Loucy (cell line): ENCODE data around the gene PLCL2.

ENCODE experiments used
- H2AFZ ChIP-seq: fragments of 200-600 bp; sonication (generic); 2 replicates; pipeline ENCODE4 v1.6.0; 2016; ENCODE audit warnings: antibody characterized with exemption, mild to moderate bottlenecking, low read length, moderate library complexity
- H3F3A ChIP-seq: fragments of 200-600 bp; 2 replicates; pipeline ENCODE4 v1.6.0; 2016; ENCODE audit warnings: antibody characterized with exemption, low read depth, mild to moderate bottlenecking
- H3K27me3 ChIP-seq: fragments of 200-600 bp; sonication (generic); 2 replicates; pipeline ENCODE4 v1.6.1; 2014; ENCODE audit warnings: low read length, mild to moderate bottlenecking; ENCODE audit not compliant: insufficient read depth, poor library complexity, severe bottlenecking
- H3K36me3 ChIP-seq: fragments of 200-600 bp; sonication (generic); 2 replicates; pipeline ENCODE4 v1.6.1; 2016; ENCODE audit warnings: low read length; ENCODE audit not compliant: insufficient read depth
- H3K4me1 ChIP-seq: fragments of 200-600 bp; sonication (generic); 2 replicates; pipeline ENCODE4 v1.5.1; 2014; ENCODE audit warnings: low read length, mild to moderate bottlenecking; ENCODE audit not compliant: insufficient read depth, poor library complexity, severe bottlenecking
- H3K4me2 ChIP-seq: fragments of 200-600 bp; sonication (generic); 2 replicates; pipeline ENCODE4 v1.6.0; 2014; ENCODE audit warnings: antibody characterized with exemption, low read length, low read depth, mild to moderate bottlenecking; ENCODE audit not compliant: poor library complexity, severe bottlenecking
- H3K4me3 ChIP-seq: fragments of 200-600 bp; sonication (generic); 2 replicates; pipeline ENCODE4 v1.5.1; 2014; ENCODE audit warnings: low read length, mild to moderate bottlenecking, mixed read lengths; ENCODE audit not compliant: poor library complexity, severe bottlenecking
- H3K79me2 ChIP-seq: fragments of 200-600 bp; sonication (generic); 2 replicates; pipeline ENCODE4 v1.6.1; 2014; ENCODE audit warnings: low read length; ENCODE audit not compliant: insufficient read depth
- H3K9ac ChIP-seq: fragments of 200-600 bp; sonication (generic); 2 replicates; pipeline ENCODE4 v1.6.0; 2014; ENCODE audit warnings: mild to moderate bottlenecking, low read depth, low read length, moderate library complexity; ENCODE audit not compliant: poor library complexity, severe bottlenecking
- H3K9me2 ChIP-seq: fragments of 200-600 bp; sonication (generic); replicated peaks from 2 replicates; pipeline ENCODE4 v1.6.1; 2016; ENCODE audit warnings: low read depth, low read length, mixed read lengths
- H3K9me3 ChIP-seq: fragments of 200-600 bp; sonication (generic); 2 replicates; pipeline ENCODE4 v1.6.1; 2014; ENCODE audit warnings: mild to moderate bottlenecking, antibody characterized with exemption, low read length, low read depth; ENCODE audit not compliant: insufficient read depth
- H4K20me1 ChIP-seq: fragments of 200-600 bp; sonication (generic); 2 replicates; pipeline ENCODE4 v1.6.0; 2014; ENCODE audit warnings: antibody characterized with exemption, low read length, mild to moderate bottlenecking; ENCODE audit not compliant: insufficient read depth, poor library complexity, severe bottlenecking
- CTCF ChIP-seq: fragments of 200-600 bp; sonication (generic); conservative IDR thresholded peaks from 2 replicates; pipeline ENCODE4 v1.5.1; 2014; ENCODE audit warnings: mild to moderate bottlenecking, antibody characterized with exemption, low read length
- EZH2phosphoT487 ChIP-seq: fragments of 200-600 bp; IDR thresholded peaks from 2 replicates; pipeline ENCODE4 v1.6.1; 2018; ENCODE audit warnings: antibody characterized with exemption, mild to moderate bottlenecking, moderate library complexity, borderline replicate concordance

The PLCL2 gene

GRCh38 chr3:17023006-17023664 lies 138.4 kb downstream of the PLCL2 start:
- Histone ChIP-seq H3F3A (no peaks in the 10 kb centered on the region), H3K4me3 (no peak overlapping the region), H3K9ac (no peak overlapping the region), H3K79me2 (no peaks in the 10 kb centered on the region), H3K4me2 (no peak overlapping the region), H4K20me1 (no peaks in the 10 kb centered on the region), H3K27me3 (no peaks in the 10 kb centered on the region), H3K9me2 (no peaks in the 10 kb centered on the region), H3K36me3 (no peaks in the 10 kb centered on the region), H2AFZ (no peak overlapping the region), H3K4me1 (peaks cover 8% of the 10 kb centered on the region), H3K9me3 (no peaks in the 10 kb centered on the region)
- TF ChIP-seq CTCF: no peak
- no peak for TF ChIP-seq EZH2phosphoT487

- H3K36me3 ChIP-seq: no peaks in the 10 kb centered on the region
- TF ChIP-seq EZH2phosphoT487: no peak
- no peak for TF ChIP-seq CTCF
- no peaks in the 10 kb centered on the region for H3K9me3 ChIP-seq
- no peaks in the 10 kb centered on the region for H3F3A ChIP-seq
- peaks cover 10% of the 10 kb centered on the region for H3K4me1 ChIP-seq
- H3K79me2 ChIP-seq: no peaks in the 10 kb centered on the region
- H4K20me1 ChIP-seq: no peaks in the 10 kb centered on the region
- no peak overlapping the region for H2AFZ ChIP-seq
- no peaks in the 10 kb centered on the region for H3K9me2 ChIP-seq
- no peaks in the 10 kb centered on the region for H3K27me3 ChIP-seq
- H3K4me3 ChIP-seq: no peak overlapping the region
- no peak overlapping the region for H3K4me2 ChIP-seq
- H3K9ac ChIP-seq: no peak overlapping the region
Observed at GRCh38 chr3:17025594-17026139, 140.9 kb downstream of the PLCL2 start.

GRCh38 chr3:17027318-17027717 lies 142.6 kb downstream of the PLCL2 start:
- TF ChIP-seq EZH2phosphoT487 (no peak), CTCF (no peak)
- no peaks in the 10 kb centered on the region for H3F3A ChIP-seq

More at GRCh38 chr3:17027318-17027717, 142.6 kb downstream of the PLCL2 start:
- Histone ChIP-seq H3K9me2 (no peaks in the 10 kb centered on the region), H2AFZ (no peak overlapping the region), H3K79me2 (no peaks in the 10 kb centered on the region), H3K4me1 (peaks cover 10% of the 10 kb centered on the region), H3K9me3 (no peaks in the 10 kb centered on the region), H3K9ac (no peak overlapping the region), H3K4me2 (no peak overlapping the region), H3K36me3 (no peaks in the 10 kb centered on the region), H3K4me3 (no peak overlapping the region), H4K20me1 (no peaks in the 10 kb centered on the region), H3K27me3 (no peaks in the 10 kb centered on the region)
